Measurements from ENCODE around the gene TEX9.

- TF ChIP-seq RCOR1 (IDR thresholded peaks at IDR 0.05; ENCODE audit: insufficient replicate concordance, low read length) (no peak), BHLHE40 (IDR thresholded peaks at IDR 0.05; ENCODE audit: low read depth, low read length) (no peak), CTCF (conservative IDR thresholded peaks at IDR 0.05; ENCODE audit: low read depth, low read length) (no peak)
These were observed 28.0 kb upstream of the TEX9 start for GRCh38 chr15:56337084-56337725.
